GM18508 (cell line): Measurements from ENCODE around the gene LTB.

Experiments
- ATAC-seq: cut with Tn5 transposase; IDR thresholded peaks from one replicate; pipeline ENCODE4 v1.9.1; 2021; ENCODE audit warnings: moderate number of reproducible peaks; ENCODE audit not compliant: insufficient read depth, unreplicated experiment

The LTB gene

GRCh38 chr6:31532644-31533454, 49.4 kb downstream of the LTB start:
- no peak for ATAC-seq

- ATAC-seq, result no peak
Measured at GRCh38 chr6:31531771-31532643, 50.2 kb downstream of the LTB start.

- ATAC-seq, result no peak
Measured at GRCh38 chr6:31531162-31531561, 51.1 kb downstream of the LTB start.

GRCh38 chr6:31530659-31531058, 51.6 kb downstream of the LTB start:
- ATAC-seq, result no peak
